Fibroblast of skin of abdomen (primary cell): ENCODE measurements around the gene MFRP.
A peak's percentile ranks its signal among the peaks of the same experiment; 100 is the strongest.

Experiments used
- DNase-seq: peaks from one replicate; pipeline ENCODE4 v3.0.0-alpha.2; 2013

MFRP gene

DNA sequence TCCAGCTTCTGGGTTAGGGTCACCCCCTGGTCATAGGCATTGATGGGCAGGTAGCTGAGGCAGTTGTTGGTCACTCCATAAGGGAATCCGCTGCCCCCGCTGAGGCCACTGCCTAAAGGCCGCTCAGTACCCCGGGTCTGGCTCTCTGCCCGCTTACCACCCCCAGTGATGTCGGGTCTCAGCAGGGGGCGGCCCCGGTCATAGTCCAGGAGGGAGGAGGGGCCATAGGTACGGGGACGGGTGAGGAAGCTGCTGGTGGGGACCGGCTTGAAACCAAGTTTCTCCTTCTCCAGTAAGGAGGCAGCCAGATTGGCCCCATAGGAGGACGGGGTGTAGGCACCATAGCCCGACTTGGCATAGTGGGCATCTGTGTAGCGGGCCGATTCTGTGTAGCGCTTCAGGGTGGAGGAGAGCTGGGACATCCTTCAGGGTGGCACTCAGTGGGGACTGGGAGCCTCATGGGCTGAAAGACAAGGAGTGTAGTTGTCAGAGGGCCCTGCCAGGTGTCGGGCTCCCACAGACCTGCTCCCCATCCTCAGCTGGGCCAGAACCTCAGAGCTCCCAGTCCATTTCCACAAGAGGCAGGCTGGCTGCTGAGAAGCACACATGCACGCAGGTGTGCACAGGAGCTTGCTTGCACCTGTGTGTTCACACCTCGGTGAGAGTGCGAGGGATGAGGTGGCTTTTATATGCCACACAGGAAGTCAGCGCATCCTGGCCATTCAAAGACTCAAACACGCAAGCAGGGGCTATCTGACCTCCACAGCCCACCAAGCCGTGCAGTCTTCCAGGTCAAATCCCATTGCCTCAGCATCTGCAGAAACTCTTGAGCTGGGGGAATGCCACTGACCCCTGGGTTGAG lies 26.8 kb upstream of the MFRP start:
- DNase-seq, result no peak

DNA sequence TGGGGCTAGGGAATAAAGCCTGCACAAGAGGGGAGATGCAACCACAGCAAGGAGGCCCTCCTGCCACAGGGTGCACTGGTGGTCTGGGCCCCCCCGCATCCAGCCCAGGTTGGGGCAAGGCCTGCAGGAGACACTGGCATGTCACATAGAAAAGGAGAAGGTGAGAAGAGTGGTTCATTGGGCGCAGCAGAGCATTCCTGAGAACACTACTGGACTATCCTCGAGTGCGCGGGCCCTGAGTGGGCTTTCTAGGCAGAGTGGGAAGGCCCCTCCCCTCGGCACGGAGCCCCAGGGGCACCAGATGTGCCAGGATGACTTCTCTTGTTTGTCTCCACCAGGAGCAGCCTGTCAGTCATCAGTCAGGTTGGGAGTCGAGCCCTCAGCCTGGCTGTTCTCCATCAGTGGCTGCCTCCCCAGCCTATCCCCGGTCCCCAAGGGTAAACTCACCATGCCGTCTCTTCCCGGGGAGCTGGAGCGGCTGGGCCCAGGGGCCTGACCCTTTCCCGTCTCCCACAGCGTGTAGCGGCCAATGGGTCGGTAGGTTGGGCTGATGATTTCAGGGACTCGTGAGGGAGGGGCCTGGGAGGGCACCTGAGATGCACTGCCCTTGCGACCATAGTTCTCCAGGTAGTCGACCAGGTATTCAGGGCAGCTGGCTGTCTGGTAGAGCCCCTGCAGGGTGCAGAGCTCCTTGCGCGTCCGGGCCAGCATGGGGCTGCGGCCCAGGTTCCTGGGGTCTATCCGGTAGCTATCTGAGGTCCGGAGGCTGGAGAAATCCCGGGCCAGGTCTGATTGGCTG lies 26.0 kb upstream of the MFRP start:
- no peak for DNase-seq

DNA sequence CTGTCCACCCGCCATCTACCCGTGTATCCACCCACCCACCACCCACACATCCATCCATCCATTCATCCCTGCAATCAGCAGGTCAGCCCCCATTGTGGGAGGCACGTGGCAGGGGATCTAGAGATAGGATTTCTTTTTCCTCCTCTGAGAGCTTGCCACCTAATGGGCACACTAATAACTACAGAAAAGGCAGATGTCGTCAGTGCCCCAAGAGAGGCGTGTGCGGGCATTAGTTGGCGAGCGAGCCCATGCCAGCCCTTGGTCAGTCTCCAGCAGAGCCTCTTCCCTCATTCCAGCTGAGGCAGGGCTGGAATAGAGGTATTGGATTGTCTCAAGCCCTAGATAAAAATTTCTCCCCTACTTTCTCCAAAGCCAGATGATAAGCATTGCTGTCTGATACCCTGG lies 25.3 kb upstream of the MFRP start:
- DNase-seq, result no peak

DNA sequence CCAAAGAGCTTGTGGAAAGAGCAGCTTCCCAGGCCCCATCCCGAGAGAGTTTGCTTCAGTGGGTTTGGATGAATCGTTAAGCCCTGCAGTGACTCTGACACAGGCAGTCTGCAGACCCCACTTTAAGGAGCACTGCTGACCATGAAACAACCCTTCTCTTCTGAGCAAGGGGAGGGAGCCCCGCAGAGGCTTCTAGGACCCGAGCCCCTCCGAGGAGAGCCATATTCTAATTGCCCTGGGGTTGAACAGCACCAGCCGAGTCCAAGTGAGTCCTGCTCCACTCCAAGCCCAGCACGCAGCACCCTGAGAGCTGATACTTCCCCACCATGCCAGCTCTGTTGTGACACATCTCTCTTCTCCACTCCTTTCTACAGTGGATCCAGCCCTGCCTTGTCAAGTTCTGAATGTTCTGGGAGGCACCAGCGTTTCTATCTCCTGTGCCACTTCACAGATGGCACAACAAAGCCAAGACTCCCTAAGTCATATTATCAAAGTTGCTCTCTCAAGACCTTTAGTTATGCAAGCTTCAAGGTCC lies 24.6 kb upstream of the MFRP start:
- DNase-seq, result no peak

DNA sequence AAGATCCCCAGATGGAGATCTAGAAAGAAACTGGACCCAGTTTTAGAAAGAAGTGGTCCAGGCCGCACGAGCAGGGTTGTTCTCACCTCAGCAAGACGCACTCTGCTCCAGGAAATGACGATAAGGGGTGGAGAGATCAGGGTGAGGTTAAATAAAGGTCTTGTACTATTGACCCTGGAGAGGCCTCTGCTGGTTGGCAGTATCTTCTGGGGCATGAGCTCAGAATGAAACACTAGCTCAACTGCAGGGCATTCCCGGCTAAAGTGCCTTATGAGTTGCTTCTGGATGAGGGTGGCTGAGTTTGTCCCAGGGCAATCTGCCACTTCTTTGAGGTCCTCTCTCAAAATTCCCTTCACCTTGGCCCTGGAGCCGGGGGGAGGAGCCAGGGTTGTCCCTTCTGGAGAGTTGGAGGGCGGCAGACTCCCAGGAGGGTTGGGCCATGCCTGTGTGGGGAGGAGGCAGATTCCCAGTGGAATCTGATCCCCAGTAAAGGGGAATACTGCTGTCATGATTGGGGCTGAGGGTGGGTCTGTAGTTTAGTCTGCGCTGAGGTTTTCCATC lies 24.1 kb upstream of the MFRP start:
- no peak for DNase-seq

DNA sequence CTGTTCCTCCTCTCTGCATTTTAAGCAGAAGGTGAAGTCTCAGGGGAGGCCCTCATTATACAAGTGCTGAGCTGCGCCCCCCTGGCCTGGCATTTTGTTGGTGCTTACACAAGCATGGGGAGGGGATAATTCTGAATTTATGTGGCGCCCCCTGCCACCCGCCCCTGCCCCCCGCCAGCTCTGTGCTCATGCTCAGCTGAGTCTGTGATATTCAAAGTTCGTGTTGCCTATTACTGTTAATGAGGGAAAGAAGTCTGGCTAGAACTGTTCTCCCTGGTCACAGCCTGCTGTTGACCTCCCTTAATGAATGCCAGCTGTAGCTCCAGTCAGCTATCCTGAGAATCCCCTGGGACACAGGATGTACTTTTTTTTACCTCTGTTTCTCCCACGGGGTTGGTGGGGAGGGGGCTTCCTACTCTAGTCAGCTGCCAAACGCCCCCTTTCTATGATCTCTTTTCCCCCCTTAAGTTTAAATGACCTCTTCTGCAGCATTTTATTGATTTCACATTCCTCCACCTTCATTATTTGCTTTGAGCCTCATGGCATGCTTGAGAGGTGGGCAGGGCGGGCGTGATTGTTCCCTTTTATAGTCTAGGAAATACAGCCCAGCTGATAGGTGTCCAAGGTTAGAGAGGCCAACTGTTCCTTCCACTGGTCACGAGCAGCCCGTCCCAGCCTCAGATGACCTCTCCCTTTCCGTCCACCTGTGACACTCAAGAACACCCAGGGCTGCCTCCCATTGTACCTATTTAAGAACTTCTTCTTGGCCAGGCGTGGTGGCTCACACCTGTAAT lies 22.8 kb upstream of the MFRP start:
- no peak for DNase-seq

DNA sequence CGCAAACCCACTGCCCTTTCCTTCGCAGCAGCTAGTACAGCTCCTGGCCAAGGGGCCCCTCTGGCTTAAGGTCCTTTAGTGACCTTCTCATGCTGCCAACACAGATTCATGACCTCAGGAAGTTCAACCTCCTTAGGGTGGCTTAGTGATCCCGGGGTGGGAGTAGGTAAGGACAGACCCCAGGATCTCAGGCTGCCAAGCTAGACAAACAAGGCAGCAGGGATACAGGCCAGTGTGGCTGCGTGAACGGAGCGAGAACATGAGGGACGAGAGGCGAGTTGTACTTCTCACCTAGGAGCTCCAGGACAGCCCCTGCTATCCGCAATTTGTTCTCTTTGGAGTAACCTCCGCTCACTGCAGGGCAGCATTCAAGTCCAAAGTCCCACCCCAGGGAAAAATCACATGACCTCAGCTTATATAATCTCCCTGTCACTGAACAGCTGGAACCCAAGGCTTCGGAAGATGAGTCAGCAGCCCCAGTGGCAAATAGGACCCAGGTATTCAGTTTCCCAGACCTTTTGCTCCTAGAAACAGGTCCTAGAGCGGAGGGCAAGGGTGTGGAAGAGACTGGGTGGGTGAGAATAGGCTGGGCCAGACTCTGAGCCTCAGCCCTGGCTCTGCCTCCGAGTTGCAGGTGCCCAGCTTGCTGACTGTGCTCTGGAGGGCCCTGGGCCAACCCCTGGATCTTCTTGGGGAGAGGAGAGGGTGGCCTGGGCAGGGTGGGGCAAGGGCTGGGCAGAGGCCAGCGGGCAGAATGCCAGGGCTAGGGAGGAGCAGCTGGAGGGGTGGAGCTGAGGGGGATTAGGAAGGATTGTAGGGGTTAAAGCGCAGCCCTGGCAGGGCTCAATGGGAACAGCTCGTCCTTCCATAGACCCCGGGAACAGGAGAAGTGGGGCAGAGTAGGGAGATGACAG lies 21.9 kb upstream of the MFRP start:
- no peak for DNase-seq

DNA sequence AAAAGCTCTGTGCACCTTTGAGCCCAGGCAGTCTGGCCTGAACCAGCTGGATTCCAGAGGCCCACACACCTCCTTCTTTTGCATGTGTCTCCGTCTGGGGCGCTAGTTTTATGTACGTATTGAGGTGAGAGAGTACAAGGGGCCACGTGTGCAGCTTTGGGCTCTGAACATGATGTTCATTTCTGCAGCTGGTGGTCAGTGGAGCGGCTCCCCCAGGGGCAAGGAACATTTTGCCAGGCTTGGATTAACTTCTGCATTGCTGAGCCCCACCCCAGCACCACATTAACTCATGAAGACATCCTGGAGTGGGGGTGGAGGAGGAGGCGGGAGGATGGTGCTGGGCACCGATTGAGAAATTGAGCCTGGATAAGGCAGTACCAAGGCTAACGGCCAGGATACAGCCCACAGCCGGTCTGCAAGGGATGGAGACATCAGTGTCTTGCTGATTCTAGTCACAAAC lies 21.2 kb upstream of the MFRP start:
- no peak for DNase-seq

DNA sequence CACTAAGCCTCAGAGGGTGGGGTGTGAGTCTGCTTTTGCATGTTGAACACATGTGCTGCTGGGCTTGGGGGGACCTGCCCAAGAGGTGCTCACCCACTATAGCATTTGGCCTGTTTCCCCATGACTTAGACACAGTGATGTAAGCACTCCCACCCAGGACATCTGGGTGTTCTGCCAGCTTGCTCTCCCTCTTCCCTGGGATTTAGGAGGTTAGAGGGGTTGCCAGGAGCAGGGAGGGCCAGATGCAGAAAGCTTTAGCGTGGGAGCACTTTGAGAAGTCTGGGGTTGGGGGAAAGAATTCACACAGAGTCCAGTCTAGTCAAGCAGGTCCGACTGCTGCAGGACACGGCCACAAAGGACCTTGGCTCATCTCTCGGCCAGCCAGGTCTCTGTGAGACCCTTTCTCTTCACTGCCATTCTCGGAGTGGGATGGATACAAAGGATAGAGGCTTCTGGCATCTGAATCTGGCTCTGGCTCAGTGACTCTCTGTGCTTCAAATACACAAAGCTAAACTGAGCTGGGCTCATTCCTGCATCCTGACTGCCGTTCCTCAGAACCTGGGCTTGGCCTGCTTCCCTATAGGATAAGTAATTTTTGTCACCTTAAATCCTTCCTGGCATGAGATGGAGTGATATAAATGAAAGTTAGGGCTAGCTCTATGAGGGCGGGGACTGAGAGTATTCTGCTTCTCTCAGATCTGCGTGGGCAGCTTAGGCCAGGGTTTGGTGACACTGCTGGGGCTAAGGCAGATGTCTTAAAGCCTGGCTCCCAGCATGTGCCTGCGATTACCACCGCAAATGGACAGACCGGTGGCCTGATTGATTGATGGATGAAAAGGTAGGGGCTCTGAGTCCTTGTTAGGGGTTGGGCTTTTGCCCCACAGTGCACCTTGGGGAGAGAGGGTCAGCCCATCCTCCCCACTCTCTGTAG lies 20.4 kb upstream of the MFRP start:
- no peak for DNase-seq

DNA sequence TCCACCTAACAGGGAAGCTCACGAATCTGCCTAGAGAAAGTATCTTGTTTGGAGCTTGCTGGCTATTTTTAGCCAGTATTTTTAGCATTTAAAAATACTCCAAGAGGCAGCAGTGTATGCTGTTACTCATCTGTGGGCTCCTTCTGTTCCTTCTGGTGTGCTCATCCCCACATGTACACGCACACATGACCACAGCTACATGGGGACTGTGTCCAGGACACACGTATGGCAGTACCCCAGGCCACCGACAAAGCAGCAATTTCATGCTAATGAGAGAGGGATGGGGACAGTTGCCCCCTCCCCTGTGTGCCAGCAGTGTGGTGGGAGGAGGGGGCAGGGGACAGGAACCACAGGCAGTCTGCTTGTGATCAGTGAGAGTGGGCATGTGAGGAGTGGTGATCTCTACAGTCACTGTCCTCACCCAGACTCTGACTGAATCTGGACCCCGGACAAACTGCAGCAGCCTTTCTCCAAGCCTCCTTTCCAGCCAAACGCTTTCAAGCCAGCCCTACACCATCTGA lies 18.6 kb upstream of the MFRP start:
- no peak for DNase-seq

DNA sequence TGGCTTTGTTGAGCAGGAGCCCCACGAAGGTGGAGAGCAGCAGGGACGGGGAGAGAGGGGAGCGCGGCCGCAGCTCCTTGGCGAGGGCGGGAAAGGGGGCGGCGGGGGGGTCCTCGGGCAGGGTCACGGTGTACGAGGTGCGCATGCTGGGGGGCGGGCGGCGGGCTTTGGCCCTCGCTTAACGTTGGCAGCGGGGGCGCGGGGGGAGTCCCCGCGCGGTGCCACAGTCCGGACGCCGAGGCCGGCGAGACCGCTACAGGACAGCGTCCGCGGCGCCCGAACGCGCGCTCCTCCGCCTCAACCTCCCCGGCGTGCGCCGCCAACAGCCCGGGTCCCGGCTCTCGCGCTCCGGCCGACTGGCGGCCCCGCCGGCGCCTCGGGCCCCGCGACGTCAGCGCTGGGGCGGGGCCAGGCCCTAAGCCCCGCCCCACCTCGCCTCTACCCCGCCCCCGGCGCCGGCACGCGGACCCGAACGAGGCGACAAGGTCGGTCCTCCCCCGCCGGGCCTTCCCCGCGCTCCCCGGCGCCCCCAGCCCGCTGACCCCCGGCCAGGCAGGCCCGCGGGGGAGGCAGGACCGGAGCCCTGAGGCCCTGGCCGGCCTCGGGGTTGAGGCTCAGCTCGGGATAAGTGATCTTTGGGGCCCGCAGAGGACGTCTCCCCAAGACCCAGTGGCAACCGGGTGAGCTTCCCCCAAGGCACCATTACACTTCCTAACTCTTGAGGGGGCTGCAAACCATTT lies 17.5 kb upstream of the MFRP start:
- peak; percentile 44 for DNase-seq

DNA sequence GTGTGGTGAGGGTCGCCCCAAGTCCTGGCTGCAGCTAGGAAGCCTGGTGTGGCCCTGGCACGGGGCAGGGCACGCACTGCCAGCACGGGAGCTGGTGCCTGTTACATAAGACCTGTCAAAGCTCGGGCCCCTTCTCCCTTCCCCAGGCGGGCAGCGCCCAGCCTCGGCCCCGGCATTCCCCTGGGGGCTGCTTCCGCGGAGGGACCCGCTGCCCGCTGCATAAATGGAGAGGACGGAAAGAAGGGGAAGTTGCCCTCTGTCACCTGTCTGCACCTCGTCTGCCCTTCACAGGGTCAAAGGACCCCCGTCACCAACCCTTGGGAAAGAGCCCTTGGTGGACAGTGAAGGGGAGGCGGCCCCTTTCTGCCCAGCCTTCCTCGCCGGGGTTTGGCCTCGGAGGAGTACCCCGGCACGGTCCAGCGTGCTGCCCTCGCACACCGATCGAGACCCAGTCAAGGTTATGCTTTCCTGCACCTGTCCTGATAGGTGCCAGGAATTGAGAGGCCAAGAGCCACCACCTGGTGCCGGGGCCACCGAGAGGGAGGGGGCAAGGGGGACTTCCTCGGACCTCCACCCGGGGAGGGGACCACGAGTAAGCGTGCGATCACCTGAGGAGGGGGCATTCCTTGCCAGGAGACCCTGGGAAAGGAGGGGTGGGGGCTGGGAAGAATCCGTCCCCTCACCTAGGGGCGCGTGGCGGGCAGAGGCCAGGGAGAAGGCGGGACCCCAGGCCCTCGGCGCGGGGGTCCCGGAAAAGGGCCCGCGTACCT lies 16.8 kb upstream of the MFRP start:
- no peak for DNase-seq

DNA sequence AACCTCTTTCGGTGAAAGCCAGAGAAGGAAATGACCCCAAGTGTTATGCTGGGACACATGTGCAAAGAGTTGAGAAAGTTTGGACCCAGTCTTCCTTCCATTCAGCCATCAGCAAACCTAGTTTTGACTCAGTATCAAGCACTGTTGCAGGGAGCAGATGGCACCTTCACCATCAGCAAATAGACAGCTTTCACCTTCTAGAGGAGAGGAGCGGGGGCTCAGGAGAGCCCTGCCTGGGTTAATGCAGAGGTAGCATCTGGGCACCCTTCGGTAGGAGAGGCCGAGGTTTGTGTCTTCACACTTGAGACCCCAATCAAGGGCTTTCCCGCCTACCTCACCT lies 16.2 kb upstream of the MFRP start:
- DNase-seq, result no peak

DNA sequence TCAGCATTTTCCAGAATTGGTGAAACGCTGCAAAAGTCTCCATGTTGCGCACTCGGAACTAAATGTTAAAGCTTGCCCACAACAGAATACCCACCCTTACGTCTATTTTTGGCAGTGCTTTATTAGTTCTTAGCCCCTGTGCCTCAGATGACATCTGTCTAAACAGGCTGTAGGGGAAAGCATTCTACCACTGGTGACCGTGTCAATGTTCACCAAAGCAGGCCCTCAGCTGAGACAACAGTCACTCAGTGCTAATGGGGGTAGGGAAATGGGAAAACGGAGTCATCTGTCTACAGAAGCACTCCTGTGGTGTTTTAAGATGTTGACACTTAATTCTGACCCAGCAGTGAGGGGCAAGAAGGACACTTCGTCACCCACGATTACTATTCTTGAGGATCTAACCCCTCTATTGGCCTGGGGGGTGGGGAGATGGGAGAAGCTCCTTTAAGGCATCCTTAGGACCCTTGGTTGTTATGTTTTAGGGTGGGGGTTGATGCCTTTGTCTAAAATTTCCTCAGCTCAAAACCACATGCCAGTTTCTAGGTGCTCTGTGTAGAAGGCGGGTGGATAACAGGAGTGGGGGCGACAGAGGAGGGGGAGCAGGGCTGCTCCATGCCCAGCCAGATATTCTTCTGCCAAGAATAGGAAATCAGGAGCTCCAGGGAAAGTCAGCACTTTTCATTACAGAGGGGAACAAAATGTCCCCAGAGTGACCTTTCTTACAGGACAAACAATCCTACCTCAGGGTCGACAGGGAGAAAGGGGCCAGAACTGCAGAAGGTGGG lies 15.6 kb upstream of the MFRP start:
- no peak for DNase-seq

DNA sequence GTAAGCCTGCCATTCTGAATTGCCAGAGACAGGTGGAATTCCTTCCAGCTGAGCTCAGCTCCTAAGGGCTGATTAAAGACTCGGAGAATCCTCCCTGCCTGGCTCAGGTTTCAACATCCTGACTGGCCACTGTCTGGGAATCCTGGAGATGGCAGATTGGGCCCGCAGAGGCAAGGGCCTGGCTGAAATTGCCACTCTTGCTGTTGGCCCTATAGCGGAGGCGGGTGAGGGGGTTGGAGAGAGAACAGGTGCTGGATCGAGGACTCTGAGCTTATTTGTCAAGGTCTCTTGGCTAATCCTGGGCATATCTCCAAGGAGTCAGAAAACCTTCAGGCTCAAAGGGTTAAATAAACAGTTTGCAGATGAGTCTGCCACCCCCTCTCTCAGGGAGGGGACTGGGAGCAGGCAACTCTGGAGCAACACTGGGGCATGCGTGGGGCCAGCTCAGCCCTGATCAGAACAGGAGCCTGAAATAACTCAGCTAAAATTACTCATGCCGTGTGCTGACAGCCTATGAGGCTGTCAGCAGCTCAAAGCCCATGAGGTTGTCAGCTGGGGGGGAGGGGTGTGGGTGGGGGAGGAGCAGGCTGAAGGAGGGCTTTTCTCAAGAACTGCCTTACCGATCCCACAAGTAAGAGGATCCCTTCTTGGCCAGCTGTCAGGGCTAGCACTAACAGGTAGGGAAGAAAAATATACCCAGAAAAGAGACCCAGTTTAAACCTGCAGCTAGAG lies 14.7 kb upstream of the MFRP start:
- DNase-seq, result peak; percentile 80

DNA sequence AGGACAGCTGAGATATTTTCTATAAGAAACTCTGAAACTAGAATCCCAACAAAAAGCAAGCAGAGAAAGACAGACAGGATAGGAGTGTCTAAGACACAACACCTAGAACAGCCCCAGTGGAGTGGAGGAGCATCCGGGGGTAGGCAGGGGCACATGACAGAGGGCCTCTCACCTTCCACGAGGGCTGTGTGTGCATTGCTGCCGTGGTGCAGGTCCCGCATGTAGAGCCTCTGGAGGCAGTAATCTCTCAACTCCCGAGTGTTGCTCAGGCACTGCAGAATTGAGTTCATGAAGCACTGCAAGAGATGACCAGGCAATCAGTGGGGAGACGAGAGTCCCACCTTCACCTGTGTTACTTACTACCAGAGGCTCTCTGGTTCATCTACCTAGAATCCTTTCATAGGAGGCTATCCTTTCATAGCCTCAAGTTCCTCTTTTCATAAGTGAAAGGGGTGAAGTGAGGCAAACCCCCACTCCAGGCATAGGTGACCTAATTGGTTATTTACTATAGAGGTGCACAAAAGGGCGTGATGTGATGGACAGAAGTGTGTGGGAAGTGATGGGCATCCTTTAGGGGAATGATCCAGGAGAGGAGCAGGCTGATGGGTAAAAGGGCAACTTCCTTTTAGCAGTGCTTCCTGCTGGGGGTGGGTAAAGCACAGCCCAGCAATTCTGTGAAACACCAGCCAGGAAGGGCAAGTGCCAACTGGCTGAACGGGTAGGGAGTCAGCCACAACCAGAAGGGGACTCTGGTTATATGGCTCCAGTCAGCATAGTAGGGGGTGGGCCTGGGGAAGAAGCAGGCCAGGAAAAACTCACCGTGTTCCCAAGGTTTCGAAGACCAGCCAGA lies 13.1 kb upstream of the MFRP start:
- DNase-seq, result no peak
